Measurements from ENCODE around the gene FMN1. TPM values are rescaled to one million over a fixed set of nuclear protein-coding genes. Genes with fewer than 3 reads are reported as not detected.

The FMN1 gene
- total and polyA plus RNA-seq, 2 of the 13 experiments (the other 11 are each of a cell fraction or from before 2014, with no cell fraction given): 0.20 to 0.60 TPM

DNA sequence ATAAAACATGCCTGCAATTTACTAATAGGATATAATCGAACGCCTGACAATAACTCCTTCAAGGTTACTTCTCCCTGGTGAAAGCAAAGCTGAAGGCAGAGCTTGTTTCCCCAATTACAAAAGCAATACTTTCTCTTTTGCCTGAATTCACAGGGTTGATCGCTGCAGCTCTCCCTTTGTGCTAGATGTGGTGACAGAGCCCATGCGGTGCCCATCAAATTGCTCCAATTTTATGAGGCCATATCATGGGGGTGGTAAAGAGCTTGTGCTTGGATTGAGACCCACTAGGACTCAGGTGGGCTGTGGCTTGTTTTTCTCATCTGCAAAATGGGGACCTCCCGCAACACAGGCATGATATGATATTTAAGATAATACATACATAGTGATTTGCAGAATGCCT lies 333.3 kb downstream of the FMN1 start:
- Histone ChIP-seq H3K9ac (ENCODE audit: insufficient read depth, low read depth, low read length) (no peak overlapping the region), H3K27me3 (ENCODE audit: control insufficient read depth in 1 of 2, insufficient read depth in 2 of 2, low read length in 2 of 2) (peaks cover 0 to 2% of the 10 kb centered on the region in 2 experiments; a peak in 1 of 5 replicates), H3K4me3 (replicated peaks in 1 of 3; ENCODE audit: insufficient read depth in 1 of 3, low read depth in 2 of 3, low read length in 3 of 3) (no peak overlapping the region), H3K79me2 (ENCODE audit: insufficient read depth, low read length) (no peaks in the 10 kb centered on the region), H3K27ac (ENCODE audit: extremely low read length, insufficient read depth, low read length) (no peak overlapping the region), H3K4me1 (ENCODE audit: insufficient read depth, low read length) (peaks cover 9% of the 10 kb centered on the region), H3K9me3 (ENCODE audit: low read length) (no peaks in the 10 kb centered on the region), H4K20me1 (ENCODE audit: insufficient read depth, low read length) (no peaks in the 10 kb centered on the region), H3K4me2 (ENCODE audit: low read depth, low read length) (no peak overlapping the region), H2AFZ (ENCODE audit: low read length) (no peak overlapping the region), H3K36me3 (replicated peaks in 1 of 2; ENCODE audit: control insufficient read depth in 1 of 2, insufficient read depth in 2 of 2, low read length in 2 of 2) (no peaks in the 10 kb centered on the region)
- in situ Hi-C loops (cut with HindIII; ENCODE audit: extremely low pct_ligation_motif_present, low pct_unique_long_range_greater_than_20kb): no loop called here
- POLR2A ChIA-PET: no interaction called here
- no peak for ATAC-seq
- no peak for TF ChIP-seq ATAD3A (CRISPR knock-in tag; IDR thresholded peaks at IDR 0.05)
- TF ChIP-seq NBN (conservative IDR thresholded peaks at IDR 0.05): no peak
- TF ChIP-seq ZNF788 (CRISPR knock-in tag; IDR thresholded peaks at IDR 0.05; ENCODE audit: borderline replicate concordance): no peak
- TF ChIP-seq ZNF225 (CRISPR knock-in tag; IDR thresholded peaks at IDR 0.05): no peak
- TF ChIP-seq FOXK2 (IDR thresholded peaks at IDR 0.05): no peak
- TF ChIP-seq, protein P1, sequence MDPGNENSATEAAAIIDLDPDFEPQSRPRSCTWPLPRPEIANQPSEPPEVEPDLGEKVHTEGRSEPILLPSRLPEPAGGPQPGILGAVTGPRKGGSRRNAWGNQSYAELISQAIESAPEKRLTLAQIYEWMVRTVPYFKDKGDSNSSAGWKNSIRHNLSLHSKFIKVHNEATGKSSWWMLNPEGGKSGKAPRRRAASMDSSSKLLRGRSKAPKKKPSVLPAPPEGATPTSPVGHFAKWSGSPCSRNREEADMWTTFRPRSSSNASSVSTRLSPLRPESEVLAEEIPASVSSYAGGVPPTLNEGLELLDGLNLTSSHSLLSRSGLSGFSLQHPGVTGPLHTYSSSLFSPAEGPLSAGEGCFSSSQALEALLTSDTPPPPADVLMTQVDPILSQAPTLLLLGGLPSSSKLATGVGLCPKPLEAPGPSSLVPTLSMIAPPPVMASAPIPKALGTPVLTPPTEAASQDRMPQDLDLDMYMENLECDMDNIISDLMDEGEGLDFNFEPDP (CRISPR knock-in tag; conservative IDR thresholded peaks at IDR 0.05): no peak
- TF ChIP-seq, protein P2, sequence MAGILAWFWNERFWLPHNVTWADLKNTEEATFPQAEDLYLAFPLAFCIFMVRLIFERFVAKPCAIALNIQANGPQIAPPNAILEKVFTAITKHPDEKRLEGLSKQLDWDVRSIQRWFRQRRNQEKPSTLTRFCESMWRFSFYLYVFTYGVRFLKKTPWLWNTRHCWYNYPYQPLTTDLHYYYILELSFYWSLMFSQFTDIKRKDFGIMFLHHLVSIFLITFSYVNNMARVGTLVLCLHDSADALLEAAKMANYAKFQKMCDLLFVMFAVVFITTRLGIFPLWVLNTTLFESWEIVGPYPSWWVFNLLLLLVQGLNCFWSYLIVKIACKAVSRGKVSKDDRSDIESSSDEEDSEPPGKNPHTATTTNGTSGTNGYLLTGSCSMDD (CRISPR knock-in tag; IDR thresholded peaks at IDR 0.05): no peak
- no peak for TF ChIP-seq THYN1 (CRISPR knock-in tag; IDR thresholded peaks at IDR 0.05; ENCODE audit: borderline replicate concordance, low read depth)
- TF ChIP-seq, protein P3, sequence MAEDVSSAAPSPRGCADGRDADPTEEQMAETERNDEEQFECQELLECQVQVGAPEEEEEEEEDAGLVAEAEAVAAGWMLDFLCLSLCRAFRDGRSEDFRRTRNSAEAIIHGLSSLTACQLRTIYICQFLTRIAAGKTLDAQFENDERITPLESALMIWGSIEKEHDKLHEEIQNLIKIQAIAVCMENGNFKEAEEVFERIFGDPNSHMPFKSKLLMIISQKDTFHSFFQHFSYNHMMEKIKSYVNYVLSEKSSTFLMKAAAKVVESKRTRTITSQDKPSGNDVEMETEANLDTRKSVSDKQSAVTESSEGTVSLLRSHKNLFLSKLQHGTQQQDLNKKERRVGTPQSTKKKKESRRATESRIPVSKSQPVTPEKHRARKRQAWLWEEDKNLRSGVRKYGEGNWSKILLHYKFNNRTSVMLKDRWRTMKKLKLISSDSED (CRISPR knock-in tag; IDR thresholded peaks at IDR 0.05): no peak
- TF ChIP-seq NFKB2 (CRISPR knock-in tag; IDR thresholded peaks at IDR 0.05; ENCODE audit: borderline replicate concordance): no peak
- no peak for TF ChIP-seq ZNF329 (CRISPR knock-in tag; IDR thresholded peaks at IDR 0.05; ENCODE audit: low read depth)
- TF ChIP-seq KAT2B (IDR thresholded peaks at IDR 0.05; ENCODE audit: borderline replicate concordance, low read depth, low read length): no peak
- no peak for TF ChIP-seq SMAD3 (CRISPR knock-in tag; IDR thresholded peaks at IDR 0.05)
- TF ChIP-seq, protein P4, sequence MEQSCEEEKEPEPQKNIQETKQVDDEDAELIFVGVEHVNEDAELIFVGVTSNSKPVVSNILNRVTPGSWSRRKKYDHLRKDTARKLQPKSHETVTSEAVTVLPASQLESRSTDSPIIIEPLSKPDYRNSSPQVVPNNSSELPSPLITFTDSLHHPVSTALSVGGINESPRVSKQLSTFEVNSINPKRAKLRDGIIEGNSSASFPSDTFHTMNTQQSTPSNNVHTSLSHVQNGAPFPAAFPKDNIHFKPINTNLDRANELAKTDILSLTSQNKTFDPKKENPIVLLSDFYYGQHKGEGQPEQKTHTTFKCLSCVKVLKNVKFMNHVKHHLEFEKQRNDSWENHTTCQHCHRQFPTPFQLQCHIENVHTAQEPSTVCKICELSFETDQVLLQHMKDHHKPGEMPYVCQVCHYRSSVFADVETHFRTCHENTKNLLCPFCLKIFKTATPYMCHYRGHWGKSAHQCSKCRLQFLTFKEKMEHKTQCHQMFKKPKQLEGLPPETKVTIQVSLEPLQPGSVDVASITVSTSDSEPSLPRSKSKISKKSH (CRISPR knock-in tag; IDR thresholded peaks at IDR 0.05; ENCODE audit: borderline replicate concordance): no peak
- TF ChIP-seq ZNF629 (CRISPR knock-in tag; conservative IDR thresholded peaks at IDR 0.05): no peak
- TF ChIP-seq ZNF431 (CRISPR knock-in tag; IDR thresholded peaks at IDR 0.05; ENCODE audit: borderline replicate concordance, low read depth): no peak
- no peak for TF ChIP-seq ZNF44 (CRISPR knock-in tag; IDR thresholded peaks at IDR 0.05)
- TF ChIP-seq DMAP1 (CRISPR knock-in tag; IDR thresholded peaks at IDR 0.05): no peak
- TF ChIP-seq FIP1L1 (IDR thresholded peaks at IDR 0.05; ENCODE audit: borderline replicate concordance, insufficient read depth, low read depth, low read length): no peak
- FAIRE-seq: no peak
- no peak for DNase-seq (ENCODE audit: low spot score)
- 95% methylated on average over 5 of the region's 5 CpGs for WGBS (ENCODE audit: low lambda C conversion rate)
- no TSS peak for BruUV-seq (replicated peaks)
- intact Hi-C loops (cut with micrococcal nuclease; ENCODE audit: unreplicated experiment): no loop called here
- CTCF ChIA-PET (ENCODE audit: low intra/inter-chr PET ratio, low total read pairs): no interaction called here

Measured in HepG2 (cell line).